RWPE2 (cell line): Measurements from ENCODE around the gene GFOD2.

Source experiments
- ATAC-seq: fragments of 200-7000 bp; cut with Tn5 transposase; 3 replicates; pipeline ENCODE4 v1.9.1; 2021; ENCODE audit warnings: low read depth
- DNase-seq: peaks from one replicate; pipeline ENCODE4 v3.0.0-alpha.2; 2020; ENCODE audit warnings: low spot score
- H3K27ac ChIP-seq: fragments of 450-650 bp; 2 replicates; pipeline ENCODE4 v1.5.1; 2017; ENCODE audit warnings: mild to moderate bottlenecking; ENCODE audit not compliant: poor library complexity, severe bottlenecking
- H3K27me3 ChIP-seq: fragments of 250-450 bp; sonication (Bioruptor Pico); 2 replicates; pipeline ENCODE4 v1.5.1; 2021; ENCODE audit warnings: mild to moderate bottlenecking, moderate library complexity; ENCODE audit not compliant: insufficient read depth, poor library complexity, severe bottlenecking
- H3K36me3 ChIP-seq: fragments of 250-450 bp; sonication (Bioruptor Pico); 2 replicates; pipeline ENCODE4 v1.5.1; 2020; ENCODE audit warnings: low read depth, mild to moderate bottlenecking, moderate library complexity
- H3K4me1 ChIP-seq: fragments of 250-450 bp; sonication (Bioruptor Pico); 2 replicates; pipeline ENCODE4 v1.5.1; 2021; ENCODE audit warnings: mild to moderate bottlenecking, moderate library complexity; ENCODE audit not compliant: insufficient read depth, poor library complexity, severe bottlenecking
- H3K4me3 ChIP-seq: fragments of 250-450 bp; sonication (Bioruptor Pico); 2 replicates; pipeline ENCODE4 v1.5.1; 2021; ENCODE audit warnings: mild to moderate bottlenecking, moderate library complexity; ENCODE audit not compliant: severe bottlenecking
- H3K9me3 ChIP-seq: fragments of 250-450 bp; sonication (Bioruptor Pico); 2 replicates; pipeline ENCODE4 v1.5.1; 2021; ENCODE audit warnings: mild to moderate bottlenecking, moderate library complexity; ENCODE audit not compliant: severe bottlenecking
- TF ChIP-seq, protein P1 (sequence below): fragments of 450-650 bp; IDR thresholded peaks from one replicate; pipeline ENCODE4 v1.5.1; 2017; ENCODE audit warnings: mild to moderate bottlenecking, moderate library complexity; ENCODE audit not compliant: poor library complexity, severe bottlenecking

Gene GFOD2

GRCh38 chr16:67678354-67679023 is 40.6 kb downstream of the GFOD2 start:
- Histone ChIP-seq H3K27me3 (no peaks in the 10 kb centered on the region), H3K27ac (no peak overlapping the region), H3K4me1 (peaks cover 5% of the 10 kb centered on the region), H3K36me3 (peaks cover 3% of the 10 kb centered on the region; the same call in 1 of the 2 replicates), H3K4me3 (no peak overlapping the region), H3K9me3 (no peaks in the 10 kb centered on the region)
- DNase-seq (no peak), ATAC-seq (no peak)
- TF ChIP-seq, protein P1, sequence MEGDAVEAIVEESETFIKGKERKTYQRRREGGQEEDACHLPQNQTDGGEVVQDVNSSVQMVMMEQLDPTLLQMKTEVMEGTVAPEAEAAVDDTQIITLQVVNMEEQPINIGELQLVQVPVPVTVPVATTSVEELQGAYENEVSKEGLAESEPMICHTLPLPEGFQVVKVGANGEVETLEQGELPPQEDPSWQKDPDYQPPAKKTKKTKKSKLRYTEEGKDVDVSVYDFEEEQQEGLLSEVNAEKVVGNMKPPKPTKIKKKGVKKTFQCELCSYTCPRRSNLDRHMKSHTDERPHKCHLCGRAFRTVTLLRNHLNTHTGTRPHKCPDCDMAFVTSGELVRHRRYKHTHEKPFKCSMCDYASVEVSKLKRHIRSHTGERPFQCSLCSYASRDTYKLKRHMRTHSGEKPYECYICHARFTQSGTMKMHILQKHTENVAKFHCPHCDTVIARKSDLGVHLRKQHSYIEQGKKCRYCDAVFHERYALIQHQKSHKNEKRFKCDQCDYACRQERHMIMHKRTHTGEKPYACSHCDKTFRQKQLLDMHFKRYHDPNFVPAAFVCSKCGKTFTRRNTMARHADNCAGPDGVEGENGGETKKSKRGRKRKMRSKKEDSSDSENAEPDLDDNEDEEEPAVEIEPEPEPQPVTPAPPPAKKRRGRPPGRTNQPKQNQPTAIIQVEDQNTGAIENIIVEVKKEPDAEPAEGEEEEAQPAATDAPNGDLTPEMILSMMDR = no peak

GRCh38 chr16:67677712-67678111 is 41.4 kb downstream of the GFOD2 start:
- H3K4me1 ChIP-seq = peaks cover 5% of the 10 kb centered on the region
- TF ChIP-seq, protein P1 = no peak
- H3K4me3 ChIP-seq = no peak overlapping the region
- H3K27me3 ChIP-seq = no peaks in the 10 kb centered on the region
- H3K27ac ChIP-seq = no peak overlapping the region
- DNase-seq (no peak), ATAC-seq (no peak)
- H3K9me3 ChIP-seq = no peaks in the 10 kb centered on the region
- H3K36me3 ChIP-seq = peaks cover 3% of the 10 kb centered on the region; the same call in 1 of the 2 replicates

- Histone ChIP-seq H3K4me3 (no peak overlapping the region), H3K27ac (no peak overlapping the region), H3K9me3 (no peaks in the 10 kb centered on the region), H3K27me3 (no peaks in the 10 kb centered on the region), H3K4me1 (peaks cover 5% of the 10 kb centered on the region), H3K36me3 (peaks cover 3% of the 10 kb centered on the region; the same call in 1 of the 2 replicates)
- TF ChIP-seq, protein P1 = no peak
- no peak for DNase-seq
- ATAC-seq = no peak
Measured at GRCh38 chr16:67676939-67677338, 42.2 kb downstream of the GFOD2 start.

DNA sequence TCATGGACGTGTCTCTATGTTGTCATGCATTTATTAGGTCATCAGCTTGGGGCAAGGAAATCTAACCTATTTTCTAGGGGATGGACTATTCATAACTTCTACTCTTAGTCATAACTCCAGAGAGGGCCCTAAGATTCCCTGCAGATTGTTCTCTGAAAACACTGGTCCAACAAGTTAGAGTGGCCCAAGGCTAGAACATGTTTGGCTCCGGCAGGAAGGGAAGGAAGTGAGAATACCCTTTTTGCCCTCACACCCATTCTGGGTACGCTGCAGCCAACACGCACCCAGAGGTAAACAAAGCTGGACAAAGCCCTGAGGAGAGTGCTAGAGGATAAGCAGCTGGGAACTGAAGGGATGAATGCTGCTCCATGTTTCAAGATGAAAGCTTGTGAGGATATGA is 42.6 kb downstream of the GFOD2 start:
- Histone ChIP-seq H3K9me3 (no peaks in the 10 kb centered on the region), H3K4me3 (no peak overlapping the region), H3K4me1 (peaks cover 5% of the 10 kb centered on the region), H3K27ac (no peak overlapping the region), H3K36me3 (peaks cover 3% of the 10 kb centered on the region; the same call in 1 of the 2 replicates), H3K27me3 (no peaks in the 10 kb centered on the region)
- ATAC-seq (peak; percentile 15; the same call in 2 of the 3 replicates), DNase-seq (no peak)
- TF ChIP-seq, protein P1 = no peak

- Histone ChIP-seq H3K4me3 (no peak overlapping the region), H3K27me3 (no peaks in the 10 kb centered on the region), H3K9me3 (no peaks in the 10 kb centered on the region), H3K27ac (no peak overlapping the region), H3K4me1 (peaks cover 5% of the 10 kb centered on the region), H3K36me3 (peaks cover 3% of the 10 kb centered on the region; the same call in 1 of the 2 replicates)
- DNase-seq = no peak
- no peak for ATAC-seq
- TF ChIP-seq, protein P1 = no peak
Measured at GRCh38 chr16:67675999-67676398, 43.1 kb downstream of the GFOD2 start.
